HG03280 (cell line): ENCODE results near the gene HS6ST2.
"Not testable (repeated sequence)": the region's sequence is repeated elsewhere in the genome, so short reads cannot be mapped to it uniquely, and the experiment has no call there.

ENCODE experiments used
- ATAC-seq: cut with Tn5 transposase; IDR thresholded peaks from one replicate; pipeline ENCODE4 v1.9.1; 2021; ENCODE audit warnings: mild to moderate bottlenecking, moderate library complexity; ENCODE audit not compliant: unreplicated experiment

The HS6ST2 gene

GRCh38 chrX:132958091-132958703 is at the start of gene HS6ST2:
HS6ST2 (minus strand) TSS chrX:132958629.
- ATAC-seq: no peak

DNA sequence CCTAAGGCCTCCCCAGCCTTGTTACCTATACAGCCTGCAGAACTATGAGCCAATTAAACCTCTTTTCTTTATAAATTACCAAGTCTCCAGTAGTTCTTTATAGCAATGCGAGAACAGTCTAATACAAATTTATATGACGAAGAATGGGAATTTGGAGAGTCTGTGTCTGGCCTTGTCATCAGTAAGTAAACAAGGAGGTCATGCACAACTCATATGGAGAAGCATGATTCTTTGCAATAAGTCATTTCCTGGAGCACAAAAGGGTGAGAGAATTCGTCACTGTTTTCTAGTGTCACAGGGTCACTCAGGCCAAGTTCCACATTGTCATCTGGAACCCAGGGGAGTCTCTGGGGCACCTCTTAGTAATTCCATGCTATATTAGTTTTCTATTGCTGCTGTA is 49.0 kb upstream of the HS6ST2 start:
- ATAC-seq: no peak

DNA sequence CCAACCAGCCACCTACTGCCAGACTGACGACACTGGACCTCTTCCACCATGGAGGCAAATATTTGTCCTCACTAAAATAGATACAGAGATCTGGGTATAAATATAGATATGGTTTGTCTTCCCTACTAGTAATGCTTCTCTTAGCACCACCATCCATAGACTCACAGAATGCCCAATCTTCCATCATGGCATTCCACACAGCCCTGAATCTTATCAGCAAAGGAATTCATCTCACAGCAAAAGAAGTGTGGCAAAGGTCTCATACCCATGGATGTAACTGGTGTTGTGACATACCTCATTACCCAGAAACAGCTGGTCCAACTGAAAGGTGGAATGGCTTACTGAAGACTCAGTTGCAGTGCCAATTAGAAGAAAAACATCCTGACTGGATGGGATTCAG is 47.2 kb upstream of the HS6ST2 start:
- ATAC-seq: no peak

DNA sequence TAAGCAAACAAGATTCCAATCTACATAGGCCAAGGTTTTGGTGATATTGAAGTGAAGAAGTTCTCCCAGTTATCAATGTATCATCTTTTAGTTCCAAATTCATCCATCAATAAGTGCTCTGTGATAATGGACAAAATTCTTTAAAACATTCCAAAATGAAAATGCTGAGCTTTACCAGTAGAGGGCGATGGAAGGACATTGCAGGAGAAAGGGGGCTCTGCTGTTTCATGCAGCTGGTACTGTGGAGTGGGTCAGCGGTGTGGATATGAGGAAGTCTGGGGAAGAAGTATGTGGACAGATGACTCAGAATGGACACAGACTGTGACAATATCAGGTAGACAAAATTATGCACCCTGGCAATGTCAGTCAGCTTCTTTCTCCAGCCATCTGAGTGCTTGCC is 46.6 kb upstream of the HS6ST2 start:
- ATAC-seq: no peak

DNA sequence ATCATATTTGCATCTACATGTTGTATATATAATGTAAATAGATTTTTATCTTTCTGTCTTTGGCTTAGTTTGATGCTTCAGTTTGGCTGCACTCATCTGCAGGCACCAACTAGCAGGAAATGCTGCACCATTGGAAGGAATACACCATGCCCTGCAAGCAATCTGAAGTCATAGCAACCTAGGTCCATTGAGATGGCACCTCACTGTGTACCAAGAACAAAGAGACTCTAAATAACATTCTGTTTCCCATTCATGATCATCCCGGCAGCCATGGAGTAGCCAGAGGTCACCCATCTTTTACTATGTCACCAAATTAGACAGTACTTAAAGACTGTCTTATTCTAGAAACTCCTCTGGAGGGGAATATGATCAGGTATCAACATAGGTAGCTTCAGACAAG is 40.8 kb upstream of the HS6ST2 start:
- ATAC-seq: no peak

- no peak for ATAC-seq
These were observed 32.4 kb upstream of the HS6ST2 start for GRCh38 chrX:132990835-132991234.

GRCh38 chrX:132986556-132986955 is 28.1 kb upstream of the HS6ST2 start:
- no peak for ATAC-seq

GRCh38 chrX:132984058-132984650 is 25.7 kb upstream of the HS6ST2 start:
- no peak for ATAC-seq

DNA sequence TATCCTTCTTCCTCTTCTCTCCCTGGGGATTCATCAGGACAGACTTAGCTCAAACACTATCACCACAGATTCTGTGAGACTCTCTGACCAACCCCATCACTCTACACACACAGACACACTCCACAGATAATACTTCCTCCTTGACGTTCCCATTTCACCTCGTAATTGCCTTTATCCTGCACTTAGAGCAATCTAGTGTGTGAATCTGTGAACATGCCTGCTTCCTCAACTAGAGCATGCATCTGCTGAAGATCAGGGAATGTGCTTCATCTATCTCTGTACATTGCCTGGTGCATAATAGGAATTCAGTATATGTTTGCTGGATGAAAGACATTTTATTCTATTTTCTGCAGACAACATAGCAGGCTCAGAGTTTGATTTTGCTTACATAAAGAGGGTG is 25.1 kb upstream of the HS6ST2 start:
- no peak for ATAC-seq

- ATAC-seq: not testable (repeated sequence)
These were observed 21.6 kb upstream of the HS6ST2 start for GRCh38 chrX:132980035-132980434.

DNA sequence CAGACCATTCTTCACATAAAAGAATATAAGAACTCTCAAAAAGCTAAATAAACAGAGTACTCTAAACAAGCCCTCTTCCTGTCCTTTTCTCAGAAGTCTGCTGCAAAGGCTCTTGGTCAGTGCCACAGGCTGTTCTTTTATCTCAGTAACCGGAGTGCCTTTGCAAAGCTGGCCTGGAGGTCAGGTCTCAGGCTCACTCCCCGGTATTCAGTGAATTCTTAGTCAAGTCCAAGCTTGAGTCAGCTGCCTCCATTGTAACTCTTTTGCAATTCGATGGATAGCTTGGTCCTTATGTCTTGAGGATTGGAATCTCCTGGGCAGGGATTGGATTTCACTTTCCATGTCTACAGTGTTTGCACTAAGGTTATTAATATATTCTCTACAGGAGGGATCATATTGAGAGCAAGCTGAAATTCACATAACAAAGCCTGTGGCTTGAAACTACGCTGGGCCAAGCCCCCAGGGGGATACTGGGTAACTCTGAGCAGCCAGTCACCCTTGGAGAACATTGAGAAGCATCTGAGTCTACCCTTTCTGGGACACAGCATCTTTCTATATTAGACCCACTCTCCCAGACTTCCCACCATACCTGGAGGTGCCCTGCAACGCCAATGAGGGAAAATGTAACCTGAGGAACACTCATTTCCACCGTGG is 10.0 kb upstream of the HS6ST2 start:
- ATAC-seq: no peak

GRCh38 chrX:132967049-132967448 is 8.6 kb upstream of the HS6ST2 start:
- ATAC-seq: no peak

DNA sequence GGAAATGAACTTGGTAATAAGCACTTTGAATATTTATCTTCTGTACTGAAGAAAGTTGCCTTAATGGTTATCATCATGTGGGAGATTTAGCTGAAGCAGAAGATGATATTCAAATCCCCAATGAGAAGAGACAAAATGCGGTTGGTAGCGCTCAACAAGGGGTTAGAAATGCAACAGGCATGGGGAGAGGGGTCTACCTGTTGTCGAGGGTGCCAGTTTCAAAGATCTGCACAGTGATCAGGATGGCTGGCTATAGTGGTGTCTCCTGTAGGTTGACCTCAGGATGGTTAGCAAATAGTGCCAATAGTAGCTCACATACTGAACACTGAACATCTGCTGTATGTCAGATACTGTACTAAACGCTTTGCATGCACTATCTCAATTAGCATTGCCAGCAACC is 7.0 kb upstream of the HS6ST2 start:
- no peak for ATAC-seq

DNA sequence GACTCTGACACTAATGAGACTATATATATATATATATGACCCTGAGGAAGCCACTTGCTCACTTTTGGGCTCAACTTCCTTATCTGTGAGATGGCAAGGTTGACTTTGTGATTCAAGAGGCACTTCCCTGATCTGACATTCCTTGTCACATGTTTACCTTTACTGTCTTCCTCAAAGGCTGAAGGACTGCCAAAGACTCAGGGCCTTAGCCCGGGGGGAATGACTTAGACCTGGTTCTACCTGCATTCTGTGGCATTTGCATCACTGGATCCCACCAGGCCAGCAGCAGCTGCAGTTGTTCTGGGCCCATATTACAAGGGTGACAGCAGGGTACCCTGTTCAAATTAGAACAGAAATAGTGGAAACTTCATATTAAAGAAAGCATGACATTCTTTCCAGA is 3.1 kb upstream of the HS6ST2 start:
- no peak for ATAC-seq

DNA sequence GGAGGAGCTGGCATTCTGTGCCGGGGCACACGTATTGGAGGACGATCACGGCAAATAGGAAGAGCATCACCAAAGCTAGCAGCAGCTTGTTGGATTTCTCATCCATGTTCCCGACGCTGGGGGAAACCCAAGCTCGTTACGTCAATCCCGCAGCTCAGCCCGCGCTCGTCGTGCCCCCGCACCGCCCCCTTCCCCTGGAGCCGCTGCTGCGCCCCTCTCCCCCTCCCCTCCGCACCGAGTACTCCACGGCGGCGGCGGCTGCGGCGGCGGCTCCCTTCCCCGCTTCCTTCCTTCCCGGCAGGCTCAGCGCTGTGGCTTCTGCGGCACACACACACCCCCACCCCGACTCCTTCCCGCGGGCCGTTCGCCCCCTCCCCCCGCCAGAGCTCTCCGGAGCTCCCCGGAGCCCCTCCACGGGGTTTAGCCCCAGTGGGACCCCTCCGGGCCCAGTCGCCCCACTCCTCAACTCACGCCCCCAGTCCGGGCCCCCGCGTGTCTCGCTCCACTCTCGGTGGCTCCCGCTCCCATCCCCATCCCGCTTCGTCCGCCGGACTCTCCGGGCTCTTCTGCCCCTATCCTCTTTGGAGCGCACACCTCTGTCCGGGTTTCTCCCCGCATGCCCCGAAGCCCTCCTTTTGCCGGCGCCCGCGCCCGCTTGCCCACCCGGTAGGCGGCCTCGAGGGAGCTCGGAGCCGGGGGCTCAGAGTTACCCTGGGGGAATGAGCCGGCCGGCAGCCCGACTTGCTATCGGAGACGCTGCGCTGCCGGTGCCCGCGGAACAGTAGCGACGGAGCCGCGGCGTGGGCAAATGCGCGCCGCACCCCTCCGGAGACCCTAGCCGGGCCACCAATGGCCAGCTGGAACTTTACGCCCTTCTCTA is 978 bp downstream of the HS6ST2 start:
- ATAC-seq: no peak

GRCh38 chrX:132956421-132957210 is 1.8 kb downstream of the HS6ST2 start:
- no peak for ATAC-seq

DNA sequence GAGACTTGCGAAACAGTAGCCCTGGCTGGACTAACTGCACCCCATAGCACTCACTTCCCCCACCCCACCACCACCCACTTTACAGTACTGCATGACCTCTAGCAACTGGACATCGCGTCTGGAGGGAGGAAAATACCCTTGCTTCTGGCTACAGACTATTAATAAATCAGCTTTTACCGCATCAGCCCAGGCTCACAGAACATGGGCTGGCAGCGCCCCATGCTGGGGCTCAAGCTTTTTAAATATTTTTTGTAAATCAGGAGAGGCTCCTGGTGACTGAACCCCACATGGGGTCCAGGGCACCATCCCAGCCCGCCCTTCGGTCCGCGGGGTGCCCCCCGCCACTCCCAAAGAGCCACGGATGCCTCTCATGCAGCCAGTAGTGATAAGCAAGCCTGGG is 2.7 kb downstream of the HS6ST2 start:
- ATAC-seq: no peak

DNA sequence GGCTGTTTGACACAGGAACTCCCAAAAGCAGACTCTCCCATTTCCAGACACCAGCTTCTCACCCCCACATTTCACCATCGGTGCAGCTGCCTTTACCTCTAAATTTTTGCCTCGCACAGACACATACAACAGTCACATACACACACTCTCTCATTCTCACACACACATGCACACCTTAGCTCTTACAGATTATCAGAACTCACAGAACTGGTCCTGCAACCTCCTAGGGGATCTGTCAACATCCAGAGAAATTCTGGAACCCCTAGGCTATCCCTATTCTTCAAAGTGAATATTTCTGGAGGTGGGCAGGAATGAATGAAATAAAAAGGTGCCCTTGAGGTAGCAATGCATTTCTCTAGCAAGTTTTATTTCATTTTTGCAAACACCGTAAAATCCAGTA is 4.1 kb downstream of the HS6ST2 start:
- ATAC-seq: no peak

DNA sequence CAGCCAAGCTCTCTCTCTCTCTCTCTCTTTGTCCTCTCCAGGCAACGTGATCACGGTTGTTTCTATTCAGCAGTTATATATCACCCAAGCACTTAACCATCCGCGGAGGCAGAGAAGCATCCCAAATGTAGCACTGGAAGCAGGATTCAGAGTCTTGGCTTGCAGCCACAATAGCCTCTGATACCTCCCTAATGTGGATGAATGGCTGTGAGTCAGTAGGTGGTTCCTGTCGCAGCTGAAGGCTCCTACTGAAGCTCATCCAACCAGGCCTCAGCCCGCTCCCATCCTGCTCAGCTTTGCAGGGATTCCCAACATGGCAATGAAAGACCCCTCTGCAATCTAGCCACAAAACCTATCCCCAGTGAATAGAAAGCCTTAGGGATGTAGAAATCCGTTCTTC is 5.1 kb downstream of the HS6ST2 start:
- no peak for ATAC-seq

DNA sequence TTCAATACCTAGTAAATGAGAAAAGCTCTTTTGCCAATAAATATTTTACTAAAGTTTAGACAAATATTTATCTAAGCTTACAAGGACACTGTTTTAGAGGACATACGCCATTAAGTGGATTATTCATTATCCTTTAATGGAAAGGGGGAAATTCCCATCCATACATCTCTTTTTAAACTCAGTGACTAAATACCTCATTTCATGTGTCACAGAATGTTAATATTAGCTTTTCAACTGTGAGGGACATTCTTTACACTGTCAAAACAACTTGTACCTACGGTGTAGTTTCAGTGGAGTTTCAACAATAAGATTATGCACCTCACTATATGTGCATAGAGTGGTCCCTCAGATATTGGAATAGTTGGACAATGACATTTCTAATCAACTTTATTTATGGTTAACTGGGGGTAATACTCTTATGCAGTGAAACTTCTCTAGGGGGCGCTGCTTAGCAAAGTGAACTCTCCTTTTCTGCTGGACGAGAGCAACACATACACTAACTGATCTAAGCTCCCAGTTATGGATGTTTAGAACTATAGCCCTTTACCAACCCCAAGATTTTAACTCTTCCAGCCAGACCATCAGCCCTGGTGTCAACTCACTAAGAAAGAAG is 9.7 kb downstream of the HS6ST2 start:
- no peak for ATAC-seq
